Activated CD8-positive, alpha-beta memory T cell treated with anti-CD3 and anti-CD28 coated beads, Interleukin-2, amount 50 U/mL, for 24 hours (primary cell): ENCODE measurements around the gene GOLGA2.
"Not testable (repeated sequence)": the region's sequence is repeated elsewhere in the genome, so short reads cannot be mapped to it uniquely, and the experiment has no call there.

Experiments used
- DNase-seq: peaks from one replicate; pipeline ENCODE4 v3.0.0-alpha.2; 2020; ENCODE audit errors: extremely low read depth

Gene GOLGA2

GRCh38 chr9:128242828-128243214, 33.0 kb downstream of the GOLGA2 start:
- no peak for DNase-seq

- DNase-seq: no peak
These were observed 33.7 kb downstream of the GOLGA2 start for GRCh38 chr9:128242124-128242523.

GRCh38 chr9:128233817-128234406, 41.9 kb downstream of the GOLGA2 start:
- DNase-seq: no peak

- DNase-seq: no peak
These were observed 43.0 kb downstream of the GOLGA2 start for GRCh38 chr9:128232528-128233428.

- DNase-seq: no peak
These were observed 43.9 kb downstream of the GOLGA2 start for GRCh38 chr9:128231638-128232527.

- not testable (repeated sequence) for DNase-seq
These were observed 44.9 kb downstream of the GOLGA2 start for GRCh38 chr9:128230897-128231296.

- no peak for DNase-seq
These were observed 49.4 kb downstream of the GOLGA2 start for GRCh38 chr9:128226412-128226801.

- no peak for DNase-seq
These were observed 49.9 kb downstream of the GOLGA2 start for GRCh38 chr9:128225770-128226411.

- no peak for DNase-seq
These were observed 50.9 kb downstream of the GOLGA2 start for GRCh38 chr9:128224877-128225276.

GRCh38 chr9:128222880-128223670, 52.7 kb downstream of the GOLGA2 start:
- no peak for DNase-seq

- no peak for DNase-seq
These were observed 53.8 kb downstream of the GOLGA2 start for GRCh38 chr9:128222026-128222425.

- DNase-seq: no peak
These were observed 56.0 kb downstream of the GOLGA2 start for GRCh38 chr9:128219831-128220230.

- DNase-seq: peak; percentile 89
These were observed 57.1 kb downstream of the GOLGA2 start for GRCh38 chr9:128218518-128219389.

GRCh38 chr9:128218172-128218517, 57.7 kb downstream of the GOLGA2 start:
- DNase-seq: no peak

- DNase-seq: no peak
These were observed 58.8 kb downstream of the GOLGA2 start for GRCh38 chr9:128216781-128217553.

GRCh38 chr9:128215491-128216409, 60.1 kb downstream of the GOLGA2 start:
- DNase-seq: no peak

- DNase-seq: no peak
These were observed 61.0 kb downstream of the GOLGA2 start for GRCh38 chr9:128214571-128215490.
